OCI-LY3 (cell line): ENCODE results near the gene TMEM132C.

ENCODE experiments used
- EZH2phosphoT487 ChIP-seq: fragments of 200-600 bp; shearing (Covaris generic); IDR thresholded peaks from 2 replicates; pipeline ENCODE4 v1.6.1; 2018; ENCODE audit warnings: antibody characterized with exemption, mixed run types, low read depth
- TF ChIP-seq, protein P1 (sequence below): fragments of 200-600, 300-600 bp; sonication (generic); IDR thresholded peaks from 2 replicates; pipeline ENCODE4 v1.5.1; 2014; ENCODE audit warnings: antibody characterized with exemption, low read length, low read depth

DNA sequence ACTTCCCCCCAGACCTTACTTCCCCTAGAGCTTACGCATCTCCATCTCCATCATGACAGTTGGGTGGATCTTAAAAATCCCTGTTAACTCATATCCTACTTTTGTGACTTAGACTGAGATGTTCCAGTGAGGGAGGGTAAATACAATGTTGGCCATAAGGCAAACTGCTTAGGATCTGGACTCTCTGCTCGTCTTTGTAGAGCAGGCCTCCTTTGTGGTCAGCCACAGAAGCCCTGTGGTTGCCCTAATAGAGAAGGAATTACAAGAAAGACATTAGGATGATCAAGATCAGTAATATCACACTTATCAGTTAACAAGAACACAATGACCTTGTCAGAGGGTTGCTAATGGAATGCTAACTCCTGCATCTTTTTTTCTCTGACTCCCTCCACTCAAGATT, 52.0 kb downstream of the TMEM132C start:
- TF ChIP-seq, protein P1, sequence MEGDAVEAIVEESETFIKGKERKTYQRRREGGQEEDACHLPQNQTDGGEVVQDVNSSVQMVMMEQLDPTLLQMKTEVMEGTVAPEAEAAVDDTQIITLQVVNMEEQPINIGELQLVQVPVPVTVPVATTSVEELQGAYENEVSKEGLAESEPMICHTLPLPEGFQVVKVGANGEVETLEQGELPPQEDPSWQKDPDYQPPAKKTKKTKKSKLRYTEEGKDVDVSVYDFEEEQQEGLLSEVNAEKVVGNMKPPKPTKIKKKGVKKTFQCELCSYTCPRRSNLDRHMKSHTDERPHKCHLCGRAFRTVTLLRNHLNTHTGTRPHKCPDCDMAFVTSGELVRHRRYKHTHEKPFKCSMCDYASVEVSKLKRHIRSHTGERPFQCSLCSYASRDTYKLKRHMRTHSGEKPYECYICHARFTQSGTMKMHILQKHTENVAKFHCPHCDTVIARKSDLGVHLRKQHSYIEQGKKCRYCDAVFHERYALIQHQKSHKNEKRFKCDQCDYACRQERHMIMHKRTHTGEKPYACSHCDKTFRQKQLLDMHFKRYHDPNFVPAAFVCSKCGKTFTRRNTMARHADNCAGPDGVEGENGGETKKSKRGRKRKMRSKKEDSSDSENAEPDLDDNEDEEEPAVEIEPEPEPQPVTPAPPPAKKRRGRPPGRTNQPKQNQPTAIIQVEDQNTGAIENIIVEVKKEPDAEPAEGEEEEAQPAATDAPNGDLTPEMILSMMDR: no peak
- TF ChIP-seq EZH2phosphoT487: no peak
